HCT116 (cell line): ENCODE measurements around the gene ZXDC. TPM values are rescaled to one million over a fixed set of nuclear protein-coding genes. Genes with fewer than 3 reads are reported as not detected.

Experiments used
- ATAC-seq: fragments of 200-7000 bp; cut with Tn5 transposase; 2 replicates; pipeline ENCODE4 v1.9.1; 2020; ENCODE audit warnings: mild to moderate bottlenecking, moderate library complexity
- BruUV-seq: library from RNA; stranded (reverse); fragments of 400-500 nt; replicated peaks from 2 replicates; lab custom pipeline; 2021; lab: Mats Ljungman, UMichigan
- CTCF ChIA-PET: fragments of 300-600 bp; sonication (Branson Sonifier 250); formaldehyde crosslinking; loops from one replicate; lab custom pipeline; 2021; ENCODE audit warnings: antibody characterized with exemption; lab: Charles Lee
- POLR2A ChIA-PET: fragments of 300-600, 350-600 bp; sonication (Branson Sonifier 250); formaldehyde crosslinking; loops from one replicate; lab custom pipeline; 2021; ENCODE audit warnings: antibody characterized with exemption; lab: Charles Lee
- RAD21 ChIA-PET, 2 experiments: fragments of 300-600 bp; sonication (Branson Sonifier 250); formaldehyde crosslinking; loops; one replicate each; lab custom pipeline; 2023; ENCODE audit warnings: low total read pairs in 2 of 2; ENCODE audit not compliant: uncharacterized antibody in 2 of 2, unreplicated experiment in 2 of 2, low non-redundant PET in 1 of 2; lab: Charles Lee
- DNase-seq: peaks from one replicate; pipeline ENCODE4 v3.0.0-alpha.2; 2010; ENCODE audit warnings: low read depth, low spot score
- H2AFZ ChIP-seq: fragments of 200-600 bp; shearing (Covaris generic), sonication (generic); 2 replicates; pipeline ENCODE4 v1.6.1; 2017; ENCODE audit warnings: low read depth, mixed run types, mixed read lengths, antibody characterized with exemption, low read length; ENCODE audit not compliant: poor library complexity, severe bottlenecking
- H3K27ac ChIP-seq: 2 replicates; pipeline ENCODE4 v1.5.1; 2012; ENCODE audit warnings: low read depth, low read length
- H3K27me3 ChIP-seq: fragments of 200-600 bp; sonication (generic); 2 replicates; pipeline ENCODE4 v1.6.1; 2016; ENCODE audit warnings: mixed run types, low read length, mixed read lengths; ENCODE audit not compliant: insufficient read depth
- H3K36me3 ChIP-seq, 2 experiments: fragments of 200-500 bp in 1 of 2; fragments of 200-600 bp in 1 of 2; sonication (Bioruptor generic) in 1 of 2; sonication (generic) in 1 of 2; 2 replicates each; pipeline versions ENCODE4 v1.5.1 to v1.6.1; 2014 to 2016; ENCODE audit warnings: low read length in 2 of 2, inconsistent platforms in 1 of 2, mixed read lengths in 1 of 2, mixed run types in 1 of 2; ENCODE audit not compliant: insufficient read depth in 2 of 2, control insufficient read depth in 1 of 2
- H3K4me1 ChIP-seq, 2 experiments: fragments of 200-600 bp in 1 of 2; sonication (generic) in 1 of 2; 2 replicates each; pipeline versions ENCODE4 v1.5.1 to v1.6.1; 2012 to 2017; ENCODE audit warnings: low read length in 2 of 2, inconsistent platforms in 1 of 2, mild to moderate bottlenecking in 1 of 2, mixed read lengths in 1 of 2, mixed run types in 1 of 2, moderate library complexity in 1 of 2; ENCODE audit not compliant: insufficient read depth in 2 of 2, control insufficient read depth in 1 of 2
- H3K4me2 ChIP-seq: fragments of 200-600 bp; sonication (generic); 2 replicates; pipeline ENCODE4 v1.6.1; 2017; ENCODE audit warnings: mixed run types, low read length, mixed read lengths
- H3K4me3 ChIP-seq, 2 experiments: fragments of 200-600 bp in 1 of 2; sonication (generic) in 1 of 2; replicated peaks in 1 of 2; 2 replicates each; pipeline ENCODE4 v1.5.1; 2011 to 2016; ENCODE audit warnings: low read length in 2 of 2, control low read depth in 1 of 2, low read depth in 1 of 2, mild to moderate bottlenecking in 1 of 2, mixed read lengths in 1 of 2, mixed run types in 1 of 2
- H3K79me2 ChIP-seq: fragments of 200-600 bp; sonication (generic); 2 replicates; pipeline ENCODE4 v1.6.1; 2017; ENCODE audit warnings: mild to moderate bottlenecking, mixed run types, low read length, moderate library complexity, mixed read lengths; ENCODE audit not compliant: insufficient read depth
- H3K9ac ChIP-seq: fragments of 200-600 bp; sonication (generic); 2 replicates; pipeline ENCODE4 v1.6.1; 2016; ENCODE audit warnings: low read length, mixed read lengths
- H3K9me2 ChIP-seq: fragments of 200-600 bp; sonication (generic), shearing (Covaris generic); 2 replicates; pipeline ENCODE4 v1.6.1; 2017; ENCODE audit warnings: mixed run types, mild to moderate bottlenecking, moderate library complexity; ENCODE audit not compliant: insufficient read depth
- H3K9me3 ChIP-seq, 2 experiments: fragments of 200-500 bp in 1 of 2; fragments of 200-600 bp in 1 of 2; sonication (Bioruptor generic) in 1 of 2; sonication (generic) in 1 of 2; 2 replicates each; pipeline ENCODE4 v1.6.1; 2014 to 2017; ENCODE audit warnings: low read length in 2 of 2, mixed read lengths in 2 of 2, inconsistent platforms in 1 of 2, low read depth in 1 of 2, mild to moderate bottlenecking in 1 of 2, mixed run types in 1 of 2, moderate library complexity in 1 of 2; ENCODE audit not compliant: control insufficient read depth in 1 of 2, insufficient read depth in 1 of 2
- H4K20me1 ChIP-seq: fragments of 200-600 bp; sonication (generic), shearing (Covaris generic); 2 replicates; pipeline ENCODE4 v1.6.1; 2017; ENCODE audit warnings: mixed run types, mild to moderate bottlenecking, moderate library complexity; ENCODE audit not compliant: insufficient read depth
- CEBPB ChIP-seq: IDR thresholded peaks from 2 replicates; pipeline ENCODE4 v1.6.1; 2012; ENCODE audit warnings: low read depth
- EGR1 ChIP-seq: IDR thresholded peaks from 2 replicates; pipeline ENCODE4 v1.6.1; 2012; ENCODE audit warnings: low read depth
- EZH2 ChIP-seq: fragments of 200-600 bp; sonication (generic); IDR thresholded peaks from 2 replicates; pipeline ENCODE4 v1.6.1; 2017; ENCODE audit warnings: antibody characterized with exemption, mixed run types
- EZH2phosphoT487 ChIP-seq: fragments of 200-600 bp; IDR thresholded peaks from 2 replicates; pipeline ENCODE4 v1.6.1; 2018; ENCODE audit warnings: antibody characterized with exemption, borderline replicate concordance
- FOSL1 ChIP-seq: IDR thresholded peaks from 2 replicates; pipeline ENCODE4 v1.6.1; 2012; ENCODE audit warnings: low read depth
- POLR2A ChIP-seq: IDR thresholded peaks from 2 replicates; pipeline ENCODE4 v1.7.0; 2011; ENCODE audit warnings: borderline replicate concordance; ENCODE audit not compliant: insufficient read depth, insufficient read length; ENCODE audit errors: extremely low read depth
- RAD21 ChIP-seq: IDR thresholded peaks from 2 replicates; pipeline ENCODE4 v1.6.1; 2012; ENCODE audit warnings: low read depth, mild to moderate bottlenecking
- SP1 ChIP-seq: IDR thresholded peaks from 2 replicates; pipeline ENCODE4 v1.6.1; 2012; ENCODE audit warnings: low read depth
- SRF ChIP-seq: IDR thresholded peaks from 2 replicates; pipeline ENCODE4 v1.6.1; 2012; ENCODE audit warnings: low read depth
- ZFX ChIP-seq: fragments of 450-650 bp; IDR thresholded peaks from 2 replicates; pipeline ENCODE4 v1.6.1; 2017
- ZNF274 ChIP-seq: fragments of 200-500 bp; sonication (Bioruptor generic); IDR thresholded peaks from 2 replicates; pipeline ENCODE4 v1.6.1; 2014; ENCODE audit warnings: mild to moderate bottlenecking, low read depth, low read length, inconsistent platforms
- intact Hi-C: fragments of 100-400 bp; cut with micrococcal nuclease; formaldehyde crosslinking; loops from 2 replicates; pipeline ENCODE4 v1.10.0; 2022
- total RNA-seq: library from RNA; stranded (reverse); gene quantifications from one replicate; pipeline ENCODE4 v1.2.1, GENCODE V29; 2021; ENCODE audit not compliant: unreplicated experiment
- TF ChIP-seq, protein P1 (sequence below): IDR thresholded peaks from 2 replicates; pipeline ENCODE4 v1.6.1; 2012
- TF ChIP-seq, protein P2 (sequence below): IDR thresholded peaks from 2 replicates; pipeline ENCODE4 v1.6.1; 2012

The ZXDC gene
- total RNA-seq, 1 experiment from 2014 or later = 29.9 TPM

DNA sequence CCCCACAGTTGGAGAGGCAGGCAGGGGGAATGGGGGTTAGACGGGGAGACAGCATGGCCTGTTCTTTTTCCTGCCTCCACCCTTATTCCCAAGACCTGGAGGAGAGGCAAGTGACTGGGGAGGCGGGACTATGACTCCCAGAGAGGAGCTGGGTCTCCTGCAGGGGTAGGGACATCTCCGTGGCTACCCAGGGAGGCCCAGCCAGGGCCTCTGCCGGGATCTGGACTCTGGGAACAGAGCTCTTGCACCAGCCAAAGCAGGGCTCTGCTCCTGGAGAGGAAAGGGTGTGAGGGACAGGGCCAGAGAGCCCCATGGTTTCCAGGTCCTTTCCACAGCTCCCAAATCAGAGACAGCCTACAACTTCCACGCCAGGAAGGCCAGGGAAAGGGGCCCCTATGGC is 58.2 kb downstream of the ZXDC start:
- TF ChIP-seq EZH2phosphoT487 (no peak), RAD21 (no peak), FOSL1 (no peak), EGR1 (no peak), EZH2 (no peak), ZNF274 (no peak), CEBPB (no peak), POLR2A (no peak), ZFX (no peak), SP1 (no peak), SRF (no peak)
- TF ChIP-seq, protein P1, sequence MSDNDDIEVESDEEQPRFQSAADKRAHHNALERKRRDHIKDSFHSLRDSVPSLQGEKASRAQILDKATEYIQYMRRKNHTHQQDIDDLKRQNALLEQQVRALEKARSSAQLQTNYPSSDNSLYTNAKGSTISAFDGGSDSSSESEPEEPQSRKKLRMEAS = no peak
- TF ChIP-seq, protein P2, sequence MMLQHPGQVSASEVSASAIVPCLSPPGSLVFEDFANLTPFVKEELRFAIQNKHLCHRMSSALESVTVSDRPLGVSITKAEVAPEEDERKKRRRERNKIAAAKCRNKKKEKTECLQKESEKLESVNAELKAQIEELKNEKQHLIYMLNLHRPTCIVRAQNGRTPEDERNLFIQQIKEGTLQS = no peak
- H3K79me2 ChIP-seq = no peaks in the 10 kb centered on the region
- H3K4me3 ChIP-seq = no peak overlapping the region
- POLR2A ChIA-PET = no interaction called here
- BruUV-seq = no TSS peak
- peaks cover 10 to 19% of the 10 kb centered on the region in 2 experiments; a peak in 3 of 4 replicates for H3K4me1 ChIP-seq
- CTCF ChIA-PET = no interaction called here
- no peak for DNase-seq
- no peaks in the 10 kb centered on the region for H4K20me1 ChIP-seq
- no peak overlapping the region for H3K4me2 ChIP-seq
- H3K9me2 ChIP-seq = no peaks in the 10 kb centered on the region
- RAD21 ChIA-PET = no interaction called here
- no peaks in the 10 kb centered on the region for H3K36me3 ChIP-seq
- H3K9me3 ChIP-seq = no peaks in the 10 kb centered on the region
- intact Hi-C loops = no loop called here
- H3K27ac ChIP-seq = no peak overlapping the region
- H3K27me3 ChIP-seq = no peaks in the 10 kb centered on the region
- no peak overlapping the region for H3K9ac ChIP-seq
- ATAC-seq = no peak
- H2AFZ ChIP-seq = no peak overlapping the region

DNA sequence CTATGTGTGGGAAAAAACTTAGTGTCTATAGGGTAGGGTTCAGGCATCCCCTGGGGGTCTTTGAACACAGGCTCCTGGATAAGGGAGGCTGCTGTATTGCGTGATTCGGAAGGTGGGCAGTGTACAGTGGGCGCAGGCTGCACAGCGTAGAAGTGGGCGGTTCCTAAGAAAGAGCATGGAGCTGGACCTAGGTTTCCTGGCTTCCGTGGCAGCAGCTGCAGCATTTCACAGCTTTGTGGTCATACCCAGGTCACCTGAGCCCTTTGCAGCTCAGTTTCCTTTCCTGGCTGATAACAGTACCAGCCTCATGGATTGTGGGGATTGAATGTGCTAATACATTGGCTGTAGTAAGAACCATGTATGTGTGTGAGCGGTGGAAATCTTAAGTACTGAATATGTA is 58.7 kb downstream of the ZXDC start:
- no peaks in the 10 kb centered on the region for H3K9me2 ChIP-seq
- H3K4me3 ChIP-seq = no peak overlapping the region
- no peaks in the 10 kb centered on the region for H3K79me2 ChIP-seq
- no peak overlapping the region for H3K27ac ChIP-seq
- H3K9ac ChIP-seq = no peak overlapping the region
- DNase-seq = no peak
- ChIA-PET RAD21 (no interaction called here), POLR2A (no interaction called here), CTCF (no interaction called here)
- no peaks in the 10 kb centered on the region for H3K9me3 ChIP-seq
- no peak for ATAC-seq
- no TSS peak for BruUV-seq
- H2AFZ ChIP-seq = no peak overlapping the region
- H3K36me3 ChIP-seq = no peaks in the 10 kb centered on the region
- TF ChIP-seq SRF = no peak
- no peaks in the 10 kb centered on the region for H4K20me1 ChIP-seq
- peaks cover 10 to 19% of the 10 kb centered on the region in 2 experiments; a peak in 3 of 4 replicates for H3K4me1 ChIP-seq
- intact Hi-C loops = no loop called here
- H3K27me3 ChIP-seq = no peaks in the 10 kb centered on the region
- no peak overlapping the region for H3K4me2 ChIP-seq
